RWPE1 (cell line): ENCODE measurements around the gene ADRM1.

ENCODE experiments used
- CTCF ChIA-PET: fragments of 350-600 bp; sonication (Branson Sonifier 250); formaldehyde crosslinking; extraction: SDS; loops from one replicate; lab custom pipeline; 2021; lab: Yijun Ruan, JAX
- POLR2A ChIA-PET: fragments of 400-600 bp; formaldehyde crosslinking; extraction: SDS; loops from one replicate; lab custom pipeline; 2020; ENCODE audit warnings: antibody characterized with exemption; ENCODE audit not compliant: low non-redundant PET; lab: Yijun Ruan, JAX
- DNase-seq: peaks from one replicate; pipeline ENCODE4 v3.0.0; 2012; ENCODE audit warnings: low spot score
- H3K27ac ChIP-seq: fragments of 450-650 bp; 2 replicates; pipeline ENCODE4 v1.5.1; 2017
- CTCF ChIP-seq: fragments of 450-650 bp; conservative IDR thresholded peaks from 2 replicates; pipeline ENCODE4 v1.5.1; 2017; ENCODE audit warnings: low read depth, mild to moderate bottlenecking

ADRM1 gene

GRCh38 chr20:62323146-62323979 lies 20.6 kb downstream of the ADRM1 start:
- TF ChIP-seq CTCF: no peak
- peak overlapping the region; percentile 80 for H3K27ac ChIP-seq
- ChIA-PET CTCF (interaction anchor here (0.6 kb wide), 2 partner anchors 38 to 347 kb away, joined by 4 read pairs; no protein-coding TSS in a partner anchor), POLR2A (no interaction called here)
- no peak for DNase-seq

GRCh38 chr20:62323980-62324906 lies 21.4 kb downstream of the ADRM1 start:
- CTCF ChIA-PET: interaction anchor here (0.6 kb wide), 2 partner anchors 37 to 348 kb away, joined by 4 read pairs; no protein-coding TSS in a partner anchor
- POLR2A ChIA-PET: no interaction called here
- H3K27ac ChIP-seq: peak overlapping the region; percentile 80
- TF ChIP-seq CTCF: no peak
- no peak for DNase-seq

- ChIA-PET POLR2A (no interaction called here), CTCF (no interaction called here)
- no peak for TF ChIP-seq CTCF
- peak overlapping the region; percentile 80 for H3K27ac ChIP-seq
- no peak for DNase-seq
These were observed 22.5 kb downstream of the ADRM1 start for GRCh38 chr20:62325172-62325905.

GRCh38 chr20:62326559-62326958 lies 23.8 kb downstream of the ADRM1 start:
- CTCF ChIA-PET: interaction anchor here (0.6 kb wide), 1 partner anchor 65 kb away, joined by 5 read pairs; no protein-coding TSS in a partner anchor
- POLR2A ChIA-PET: no interaction called here
- peak overlapping the region; percentile 80 for H3K27ac ChIP-seq
- no peak for TF ChIP-seq CTCF
- no peak for DNase-seq

GRCh38 chr20:62326959-62327725 lies 24.3 kb downstream of the ADRM1 start:
- POLR2A ChIA-PET: no interaction called here
- TF ChIP-seq CTCF: no peak
- CTCF ChIA-PET: interaction anchor here (0.6 kb wide), 1 partner anchor 64 kb away, joined by 5 read pairs; no protein-coding TSS in a partner anchor

More at GRCh38 chr20:62326959-62327725, 24.3 kb downstream of the ADRM1 start:
- no peak for DNase-seq
- peak overlapping the region; percentile 80 for H3K27ac ChIP-seq
